SK-N-SH treated with all-trans-retinoic acid at 6 μM for 48 hours (cell line): ENCODE results near the gene LTO1.

ENCODE experiments used
- ATAC-seq: fragments of 200-7000 bp; cut with Tn5 transposase; 3 replicates; pipeline ENCODE4 v1.9.1; 2020; ENCODE audit warnings: mild to moderate bottlenecking, moderate library complexity
- BACH2 ChIP-seq: fragments of 250-450 bp; sonication (Bioruptor Pico); IDR thresholded peaks from 2 replicates; pipeline ENCODE4 v1.9.0; 2021; ENCODE audit warnings: mild to moderate bottlenecking, borderline replicate concordance
- CSDC2 ChIP-seq: fragments of 250-450 bp; sonication (Bioruptor Pico); IDR thresholded peaks from 2 replicates; pipeline ENCODE4 v1.5.0; 2020; ENCODE audit warnings: mild to moderate bottlenecking, moderate library complexity
- ESRRG ChIP-seq: fragments of 250-450 bp; sonication (Bioruptor Pico); IDR thresholded peaks from 2 replicates; pipeline ENCODE4 v1.6.1; 2021; ENCODE audit warnings: mild to moderate bottlenecking
- GLIS3 ChIP-seq: fragments of 250-450 bp; sonication (Bioruptor Pico); IDR thresholded peaks from 2 replicates; pipeline ENCODE4 v1.5.0; 2020; ENCODE audit warnings: mild to moderate bottlenecking, moderate library complexity
- OSR1 ChIP-seq: fragments of 250-450 bp; sonication (Bioruptor Pico); IDR thresholded peaks from 2 replicates; pipeline ENCODE4 v1.8.0; 2022; ENCODE audit warnings: moderate library complexity, mild to moderate bottlenecking, inconsistent platforms
- PPARA ChIP-seq: fragments of 250-450 bp; sonication (Bioruptor Pico); IDR thresholded peaks from 2 replicates; pipeline ENCODE4 v1.5.0; 2020; ENCODE audit warnings: mild to moderate bottlenecking, borderline replicate concordance
- RARB ChIP-seq: fragments of 250-450 bp; sonication (Bioruptor Pico); IDR thresholded peaks from 2 replicates; pipeline ENCODE4 v1.8.0; 2021; ENCODE audit warnings: mild to moderate bottlenecking, moderate library complexity
- SNAI2 ChIP-seq: fragments of 250-450 bp; sonication (Bioruptor Pico); IDR thresholded peaks from 2 replicates; pipeline ENCODE4 v1.5.0; 2020; ENCODE audit warnings: mild to moderate bottlenecking, moderate library complexity
- TOX ChIP-seq: fragments of 250-450 bp; sonication (Bioruptor Pico); IDR thresholded peaks from 2 replicates; pipeline ENCODE4 v1.8.0; 2021; ENCODE audit warnings: mild to moderate bottlenecking, moderate library complexity, borderline replicate concordance
- ZC3H10 ChIP-seq: fragments of 250-450 bp; sonication (Bioruptor Pico); IDR thresholded peaks from 2 replicates; pipeline ENCODE4 v1.5.1; 2021; ENCODE audit warnings: mild to moderate bottlenecking, moderate library complexity
- ZFP3 ChIP-seq: fragments of 250-450 bp; sonication (Bioruptor Pico); IDR thresholded peaks from 2 replicates; pipeline ENCODE4 v1.5.0; 2020; ENCODE audit warnings: mild to moderate bottlenecking, moderate library complexity
- ZFP30 ChIP-seq: fragments of 450-650 bp; formaldehyde crosslinking; IDR thresholded peaks from 2 replicates; pipeline ENCODE4 v1.5.0; 2022; ENCODE audit warnings: mild to moderate bottlenecking, moderate library complexity
- ZNF565 ChIP-seq: fragments of 450-650 bp; formaldehyde crosslinking; conservative IDR thresholded peaks from 2 replicates; pipeline ENCODE4 v1.5.0; 2020; ENCODE audit warnings: low read depth, mild to moderate bottlenecking, moderate library complexity
- ZNF70 ChIP-seq: fragments of 450-650 bp; formaldehyde crosslinking; IDR thresholded peaks from 2 replicates; pipeline ENCODE4 v1.5.0; 2020; ENCODE audit warnings: mild to moderate bottlenecking, moderate library complexity
- ZNF8 ChIP-seq: fragments of 450-650 bp; formaldehyde crosslinking; IDR thresholded peaks from 2 replicates; pipeline ENCODE4 v1.5.0; 2020; ENCODE audit warnings: mild to moderate bottlenecking, moderate library complexity
- TF ChIP-seq, protein P1 (sequence below): fragments of 250-450 bp; sonication (Bioruptor Pico); IDR thresholded peaks from 2 replicates; pipeline ENCODE4 v1.5.0; 2020; ENCODE audit warnings: mild to moderate bottlenecking, moderate library complexity
- TF ChIP-seq, protein P2 (sequence below): fragments of 250-450 bp; sonication (Bioruptor Pico); IDR thresholded peaks from 2 replicates; pipeline ENCODE4 v1.8.0; 2021; ENCODE audit warnings: low read depth, mild to moderate bottlenecking, moderate library complexity, borderline replicate concordance
- TF ChIP-seq, protein P3 (sequence below): fragments of 250-450 bp; sonication (Bioruptor Pico); IDR thresholded peaks from 2 replicates; pipeline ENCODE4 v1.5.1; 2020; ENCODE audit warnings: low read depth, mild to moderate bottlenecking, moderate library complexity
- TF ChIP-seq, protein P4 (sequence below): fragments of 250-450 bp; sonication (Bioruptor Pico); IDR thresholded peaks from 2 replicates; pipeline ENCODE4 v1.5.1; 2021; ENCODE audit warnings: mild to moderate bottlenecking, moderate library complexity
- TF ChIP-seq, protein P5 (sequence below): fragments of 250-450 bp; sonication (Bioruptor Pico); IDR thresholded peaks from 2 replicates; pipeline ENCODE4 v1.8.0; 2020; ENCODE audit warnings: mild to moderate bottlenecking, moderate library complexity, borderline replicate concordance

Gene LTO1

DNA sequence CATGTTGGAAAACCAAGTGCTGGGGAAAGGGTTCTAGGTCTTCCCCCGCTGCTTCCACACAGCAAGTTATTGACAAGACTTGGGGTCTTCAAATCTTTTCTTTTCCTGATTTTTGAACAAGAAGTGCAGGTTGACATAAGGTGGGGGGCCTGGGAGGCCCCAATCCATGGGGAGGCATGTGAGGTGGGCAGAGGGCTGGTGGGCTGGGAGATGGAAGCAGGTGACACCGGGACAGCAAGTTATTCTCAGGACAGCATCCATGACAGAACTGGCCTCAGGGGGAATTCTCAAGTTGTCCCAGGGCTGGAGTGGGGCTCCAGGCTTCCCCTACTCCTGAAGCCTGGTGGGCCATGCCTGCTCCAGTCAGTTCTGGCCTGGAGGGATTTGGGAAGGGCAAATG is 23.2 kb upstream of the LTO1 start:
- TF ChIP-seq, protein P1, sequence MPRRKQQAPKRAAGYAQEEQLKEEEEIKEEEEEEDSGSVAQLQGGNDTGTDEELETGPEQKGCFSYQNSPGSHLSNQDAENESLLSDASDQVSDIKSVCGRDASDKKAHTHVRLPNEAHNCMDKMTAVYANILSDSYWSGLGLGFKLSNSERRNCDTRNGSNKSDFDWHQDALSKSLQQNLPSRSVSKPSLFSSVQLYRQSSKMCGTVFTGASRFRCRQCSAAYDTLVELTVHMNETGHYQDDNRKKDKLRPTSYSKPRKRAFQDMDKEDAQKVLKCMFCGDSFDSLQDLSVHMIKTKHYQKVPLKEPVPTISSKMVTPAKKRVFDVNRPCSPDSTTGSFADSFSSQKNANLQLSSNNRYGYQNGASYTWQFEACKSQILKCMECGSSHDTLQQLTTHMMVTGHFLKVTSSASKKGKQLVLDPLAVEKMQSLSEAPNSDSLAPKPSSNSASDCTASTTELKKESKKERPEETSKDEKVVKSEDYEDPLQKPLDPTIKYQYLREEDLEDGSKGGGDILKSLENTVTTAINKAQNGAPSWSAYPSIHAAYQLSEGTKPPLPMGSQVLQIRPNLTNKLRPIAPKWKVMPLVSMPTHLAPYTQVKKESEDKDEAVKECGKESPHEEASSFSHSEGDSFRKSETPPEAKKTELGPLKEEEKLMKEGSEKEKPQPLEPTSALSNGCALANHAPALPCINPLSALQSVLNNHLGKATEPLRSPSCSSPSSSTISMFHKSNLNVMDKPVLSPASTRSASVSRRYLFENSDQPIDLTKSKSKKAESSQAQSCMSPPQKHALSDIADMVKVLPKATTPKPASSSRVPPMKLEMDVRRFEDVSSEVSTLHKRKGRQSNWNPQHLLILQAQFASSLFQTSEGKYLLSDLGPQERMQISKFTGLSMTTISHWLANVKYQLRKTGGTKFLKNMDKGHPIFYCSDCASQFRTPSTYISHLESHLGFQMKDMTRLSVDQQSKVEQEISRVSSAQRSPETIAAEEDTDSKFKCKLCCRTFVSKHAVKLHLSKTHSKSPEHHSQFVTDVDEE (CRISPR knock-in tag): no peak
- TF ChIP-seq, protein P2, sequence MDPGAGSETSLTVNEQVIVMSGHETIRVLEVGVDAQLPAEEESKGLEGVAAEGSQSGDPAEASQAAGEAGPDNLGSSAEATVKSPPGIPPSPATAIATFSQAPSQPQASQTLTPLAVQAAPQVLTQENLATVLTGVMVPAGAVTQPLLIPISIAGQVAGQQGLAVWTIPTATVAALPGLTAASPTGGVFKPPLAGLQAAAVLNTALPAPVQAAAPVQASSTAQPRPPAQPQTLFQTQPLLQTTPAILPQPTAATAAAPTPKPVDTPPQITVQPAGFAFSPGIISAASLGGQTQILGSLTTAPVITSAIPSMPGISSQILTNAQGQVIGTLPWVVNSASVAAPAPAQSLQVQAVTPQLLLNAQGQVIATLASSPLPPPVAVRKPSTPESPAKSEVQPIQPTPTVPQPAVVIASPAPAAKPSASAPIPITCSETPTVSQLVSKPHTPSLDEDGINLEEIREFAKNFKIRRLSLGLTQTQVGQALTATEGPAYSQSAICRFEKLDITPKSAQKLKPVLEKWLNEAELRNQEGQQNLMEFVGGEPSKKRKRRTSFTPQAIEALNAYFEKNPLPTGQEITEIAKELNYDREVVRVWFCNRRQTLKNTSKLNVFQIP: no peak
- no peak for TF ChIP-seq ESRRG (CRISPR knock-in tag)
- TF ChIP-seq TOX (CRISPR knock-in tag): no peak
- ATAC-seq: no peak

DNA sequence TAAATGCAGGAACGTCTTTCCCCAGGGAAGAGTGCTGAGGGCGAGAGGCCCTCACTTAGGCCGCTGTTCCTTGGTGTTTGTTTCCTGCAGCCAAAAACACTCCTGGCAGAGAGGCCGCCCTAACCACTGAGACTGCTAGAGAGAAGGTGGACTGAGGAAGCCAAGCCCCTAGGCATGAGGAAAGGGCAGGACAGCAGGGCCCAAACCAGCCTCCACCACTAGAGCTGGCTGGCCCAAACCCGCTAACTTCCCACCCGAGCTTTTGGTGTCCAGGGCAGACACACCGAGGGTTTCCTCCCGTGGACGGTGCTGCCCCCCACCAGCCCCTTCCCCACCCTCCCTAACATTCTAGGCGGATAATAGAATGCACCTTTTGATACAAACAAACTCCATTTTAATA is 22.7 kb upstream of the LTO1 start:
- no peak for ATAC-seq
- TF ChIP-seq, protein P3, sequence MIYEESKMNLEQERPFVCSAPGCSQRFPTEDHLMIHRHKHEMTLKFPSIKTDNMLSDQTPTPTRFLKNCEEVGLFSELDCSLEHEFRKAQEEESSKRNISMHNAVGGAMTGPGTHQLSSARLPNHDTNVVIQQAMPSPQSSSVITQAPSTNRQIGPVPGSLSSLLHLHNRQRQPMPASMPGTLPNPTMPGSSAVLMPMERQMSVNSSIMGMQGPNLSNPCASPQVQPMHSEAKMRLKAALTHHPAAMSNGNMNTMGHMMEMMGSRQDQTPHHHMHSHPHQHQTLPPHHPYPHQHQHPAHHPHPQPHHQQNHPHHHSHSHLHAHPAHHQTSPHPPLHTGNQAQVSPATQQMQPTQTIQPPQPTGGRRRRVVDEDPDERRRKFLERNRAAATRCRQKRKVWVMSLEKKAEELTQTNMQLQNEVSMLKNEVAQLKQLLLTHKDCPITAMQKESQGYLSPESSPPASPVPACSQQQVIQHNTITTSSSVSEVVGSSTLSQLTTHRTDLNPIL (CRISPR knock-in tag): no peak
- no peak for TF ChIP-seq SNAI2
- TF ChIP-seq, protein P1 (CRISPR knock-in tag): no peak
- no peak for TF ChIP-seq ZNF8
- TF ChIP-seq ZNF565 (CRISPR knock-in tag): no peak

DNA sequence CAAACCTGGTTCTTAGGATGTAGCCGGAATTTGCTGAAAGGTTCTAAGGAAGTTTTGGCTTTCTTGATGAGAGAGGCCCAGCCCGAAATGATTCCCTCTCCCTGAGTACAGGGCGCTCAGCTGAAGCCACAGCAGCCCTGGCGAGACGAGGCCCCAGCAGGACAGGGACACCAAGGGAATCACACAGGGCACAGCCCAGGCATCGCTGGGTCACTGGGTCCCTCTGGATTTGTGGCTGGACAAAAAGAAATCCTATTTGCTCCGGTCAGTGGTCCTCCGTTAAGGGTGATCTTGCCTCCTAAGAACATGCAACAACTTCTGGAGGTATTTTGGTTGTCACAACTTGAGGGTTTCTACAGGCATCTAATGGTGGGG is 22.3 kb upstream of the LTO1 start:
- no peak for TF ChIP-seq GLIS3 (CRISPR knock-in tag)
- no peak for TF ChIP-seq OSR1 (CRISPR knock-in tag)
- no peak for TF ChIP-seq RARB (CRISPR knock-in tag)
- TF ChIP-seq, protein P4, sequence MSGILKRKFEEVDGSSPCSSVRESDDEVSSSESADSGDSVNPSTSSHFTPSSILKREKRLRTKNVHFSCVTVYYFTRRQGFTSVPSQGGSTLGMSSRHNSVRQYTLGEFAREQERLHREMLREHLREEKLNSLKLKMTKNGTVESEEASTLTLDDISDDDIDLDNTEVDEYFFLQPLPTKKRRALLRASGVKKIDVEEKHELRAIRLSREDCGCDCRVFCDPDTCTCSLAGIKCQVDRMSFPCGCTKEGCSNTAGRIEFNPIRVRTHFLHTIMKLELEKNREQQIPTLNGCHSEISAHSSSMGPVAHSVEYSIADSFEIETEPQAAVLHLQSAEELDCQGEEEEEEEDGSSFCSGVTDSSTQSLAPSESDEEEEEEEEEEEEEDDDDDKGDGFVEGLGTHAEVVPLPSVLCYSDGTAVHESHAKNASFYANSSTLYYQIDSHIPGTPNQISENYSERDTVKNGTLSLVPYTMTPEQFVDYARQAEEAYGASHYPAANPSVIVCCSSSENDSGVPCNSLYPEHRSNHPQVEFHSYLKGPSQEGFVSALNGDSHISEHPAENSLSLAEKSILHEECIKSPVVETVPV (CRISPR knock-in tag): no peak
- TF ChIP-seq, protein P1 (CRISPR knock-in tag): no peak
- no peak for TF ChIP-seq PPARA (CRISPR knock-in tag)
- TF ChIP-seq BACH2 (CRISPR knock-in tag): no peak
- TF ChIP-seq ZFP3 (CRISPR knock-in tag): no peak
- TF ChIP-seq, protein P3 (CRISPR knock-in tag): no peak
- TF ChIP-seq ZC3H10: no peak
- TF ChIP-seq ZFP30 (CRISPR knock-in tag): no peak
- no peak for TF ChIP-seq ZNF70 (CRISPR knock-in tag)
- TF ChIP-seq, protein P5, sequence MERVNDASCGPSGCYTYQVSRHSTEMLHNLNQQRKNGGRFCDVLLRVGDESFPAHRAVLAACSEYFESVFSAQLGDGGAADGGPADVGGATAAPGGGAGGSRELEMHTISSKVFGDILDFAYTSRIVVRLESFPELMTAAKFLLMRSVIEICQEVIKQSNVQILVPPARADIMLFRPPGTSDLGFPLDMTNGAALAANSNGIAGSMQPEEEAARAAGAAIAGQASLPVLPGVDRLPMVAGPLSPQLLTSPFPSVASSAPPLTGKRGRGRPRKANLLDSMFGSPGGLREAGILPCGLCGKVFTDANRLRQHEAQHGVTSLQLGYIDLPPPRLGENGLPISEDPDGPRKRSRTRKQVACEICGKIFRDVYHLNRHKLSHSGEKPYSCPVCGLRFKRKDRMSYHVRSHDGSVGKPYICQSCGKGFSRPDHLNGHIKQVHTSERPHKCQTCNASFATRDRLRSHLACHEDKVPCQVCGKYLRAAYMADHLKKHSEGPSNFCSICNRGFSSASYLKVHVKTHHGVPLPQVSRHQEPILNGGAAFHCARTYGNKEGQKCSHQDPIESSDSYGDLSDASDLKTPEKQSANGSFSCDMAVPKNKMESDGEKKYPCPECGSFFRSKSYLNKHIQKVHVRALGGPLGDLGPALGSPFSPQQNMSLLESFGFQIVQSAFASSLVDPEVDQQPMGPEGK: no peak
- TF ChIP-seq CSDC2 (CRISPR knock-in tag): no peak
- no peak for ATAC-seq
